ENCODE measurements around the gene PGPEP1. TPM values are rescaled to one million over a fixed set of nuclear protein-coding genes. Genes with fewer than 3 reads are reported as not detected.

PGPEP1 gene
- polyA plus RNA-seq, 1 of the 3 experiments (the other 2 are of a cell fraction), result 13.8 TPM

- TF ChIP-seq IRF3 (IDR thresholded peaks at IDR 0.05; ENCODE audit: low read depth, low read length) (no peak), RCOR1 (IDR thresholded peaks at IDR 0.05; ENCODE audit: low read length) (peak; percentile 15; the same call in 1 of the 2 replicates), NRF1 (IDR thresholded peaks at IDR 0.05; ENCODE audit: low read depth, low read length) (no peak; the same call in 1 of the 2 replicates), CHD2 (IDR thresholded peaks at IDR 0.05; ENCODE audit: low read length, partially characterized antibody) (peak; percentile 46), POLR2AphosphoS5 (IDR thresholded peaks at IDR 0.05; ENCODE audit: low read depth, low read length) (no peak), EZH2phosphoT487 (IDR thresholded peaks at IDR 0.05; ENCODE audit: borderline replicate concordance, low read depth) (no peak), GATA2 (CRISPR knock-in tag; IDR thresholded peaks at IDR 0.05) (no peak), TCF12 (IDR thresholded peaks at IDR 0.05) (no peak), ZBTB33 (IDR thresholded peaks at IDR 0.05; ENCODE audit: borderline replicate concordance, low read depth) (no peak), SIN3A (IDR thresholded peaks at IDR 0.05; ENCODE audit: borderline replicate concordance, low read depth, low read length) (peak; percentile 61; the same call in 1 of the 2 replicates), RXRA (IDR thresholded peaks at IDR 0.05; ENCODE audit: borderline replicate concordance, low read depth) (no peak)
These were observed 47.9 kb downstream of the PGPEP1 start (continued) for GRCh38 chr19:18388100-18388959.

- POLR2A ChIA-PET, result interaction anchor here (0.6 to 1.2 kb wide), 3 partner anchors 30 to 177 kb away, joined by 3 read pairs; partner anchors contain the start of gene SSBP4
- Histone ChIP-seq H3K4me2 (peak overlapping the region; percentile 82; the same call in 1 of the 2 replicates), H3K9me3 (no peaks in the 10 kb centered on the region), H3K9ac (no peak overlapping the region), H3K79me2 (ENCODE audit: insufficient read depth) (peaks cover 9% of the 10 kb centered on the region), H3K36me3 (replicated peaks in 1 of 2; ENCODE audit: control insufficient read depth in 1 of 2, insufficient read depth in 2 of 2, low read length in 1 of 2) (peaks cover 3 to 6% of the 10 kb centered on the region in 2 experiments), H3K27ac (ENCODE audit: low read depth in 2 of 2, low read length in 1 of 2) (no peak overlapping the region), H4K20me1 (ENCODE audit: insufficient read depth) (no peaks in the 10 kb centered on the region; the same call in 1 of the 2 replicates), H3K4me1 (ENCODE audit: control insufficient read depth in 1 of 2, insufficient read depth in 2 of 2, low read depth in 1 of 2, low read length in 1 of 2) (peaks cover 0 to 9% of the 10 kb centered on the region in 2 experiments; a peak in 1 of 4 replicates), H2AFZ (ENCODE audit: low read depth) (no peak overlapping the region), H3K4me3 (ENCODE audit: low read depth in 2 of 2, low read length in 1 of 2) (peak overlapping the region; percentile 51 to 60; a peak in 2 of 4 replicates), H3K27me3 (ENCODE audit: insufficient read depth) (no peaks in the 10 kb centered on the region), H3K9me2 (no peaks in the 10 kb centered on the region), H3F3A (replicated peaks; ENCODE audit: insufficient read depth) (peaks cover 18% of the 10 kb centered on the region)
- CTCF ChIA-PET, result interaction anchor here (1.3 to 8.6 kb wide), 25 partner anchors 9 to 238 kb away, joined by 3 to 160 read pairs (median 15); partner anchors contain the start of genes JUND, LRRC25, LSM4 and PGPEP1
- 92% methylated on average over 13 of the region's 13 CpGs for WGBS (ENCODE audit: low lambda C conversion rate)
- no peak for DNase-seq
- TF ChIP-seq MXI1 (IDR thresholded peaks at IDR 0.05; ENCODE audit: low read depth, low read length) (no peak), GATA2 (CRISPR knock-in tag; IDR thresholded peaks at IDR 0.05) (no peak), RFX5 (IDR thresholded peaks at IDR 0.05; ENCODE audit: low read length) (no peak), MEF2A (IDR thresholded peaks at IDR 0.05; ENCODE audit: borderline replicate concordance, low read depth) (no peak), EZH2phosphoT487 (IDR thresholded peaks at IDR 0.05; ENCODE audit: borderline replicate concordance, low read depth) (no peak), TCF12 (IDR thresholded peaks at IDR 0.05) (no peak), IRF3 (IDR thresholded peaks at IDR 0.05; ENCODE audit: low read depth, low read length) (no peak), YY1 (IDR thresholded peaks at IDR 0.05; ENCODE audit: low read depth) (no peak), PBX3 (IDR thresholded peaks at IDR 0.05) (no peak), REST (IDR thresholded peaks at IDR 0.05; ENCODE audit: low read depth, low read length) (no peak)
These were observed 48.7 kb downstream of the PGPEP1 start for GRCh38 chr19:18388960-18389725.

All from SK-N-SH (cell line).